NCI-H146 treated with DMSO at 0.1 percent for 48 hours (cell line): ENCODE data around the gene PCDHA12.
"Not testable (repeated sequence)": the region's sequence is repeated elsewhere in the genome, so short reads cannot be mapped to it uniquely, and the experiment has no call there.

Experiments
- DNase-seq: peaks from one replicate; lab custom pipeline; 2025; ENCODE audit not compliant: unreplicated experiment; lab: John Stamatoyannopoulos, UW

The PCDHA12 gene, protein sequence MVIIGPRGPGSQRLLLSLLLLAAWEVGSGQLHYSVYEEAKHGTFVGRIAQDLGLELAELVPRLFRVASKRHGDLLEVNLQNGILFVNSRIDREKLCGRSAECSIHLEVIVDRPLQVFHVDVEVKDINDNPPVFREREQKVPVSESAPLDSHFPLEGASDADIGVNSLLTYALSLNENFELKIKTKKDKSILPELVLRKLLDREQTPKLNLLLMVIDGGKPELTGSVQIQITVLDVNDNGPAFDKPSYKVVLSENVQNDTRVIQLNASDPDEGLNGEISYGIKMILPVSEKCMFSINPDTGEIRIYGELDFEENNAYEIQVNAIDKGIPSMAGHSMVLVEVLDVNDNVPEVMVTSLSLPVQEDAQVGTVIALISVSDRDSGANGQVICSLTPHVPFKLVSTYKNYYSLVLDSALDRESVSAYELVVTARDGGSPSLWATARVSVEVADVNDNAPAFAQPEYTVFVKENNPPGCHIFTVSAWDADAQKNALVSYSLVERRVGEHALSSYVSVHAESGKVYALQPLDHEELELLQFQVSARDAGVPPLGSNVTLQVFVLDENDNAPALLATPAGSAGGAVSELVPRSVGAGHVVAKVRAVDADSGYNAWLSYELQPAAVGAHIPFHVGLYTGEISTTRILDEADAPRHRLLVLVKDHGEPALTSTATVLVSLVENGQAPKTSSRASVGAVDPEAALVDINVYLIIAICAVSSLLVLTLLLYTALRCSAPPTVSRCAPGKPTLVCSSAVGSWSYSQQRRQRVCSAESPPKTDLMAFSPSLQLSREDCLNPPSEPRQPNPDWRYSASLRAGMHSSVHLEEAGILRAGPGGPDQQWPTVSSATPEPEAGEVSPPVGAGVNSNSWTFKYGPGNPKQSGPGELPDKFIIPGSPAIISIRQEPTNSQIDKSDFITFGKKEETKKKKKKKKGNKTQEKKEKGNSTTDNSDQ

DNA sequence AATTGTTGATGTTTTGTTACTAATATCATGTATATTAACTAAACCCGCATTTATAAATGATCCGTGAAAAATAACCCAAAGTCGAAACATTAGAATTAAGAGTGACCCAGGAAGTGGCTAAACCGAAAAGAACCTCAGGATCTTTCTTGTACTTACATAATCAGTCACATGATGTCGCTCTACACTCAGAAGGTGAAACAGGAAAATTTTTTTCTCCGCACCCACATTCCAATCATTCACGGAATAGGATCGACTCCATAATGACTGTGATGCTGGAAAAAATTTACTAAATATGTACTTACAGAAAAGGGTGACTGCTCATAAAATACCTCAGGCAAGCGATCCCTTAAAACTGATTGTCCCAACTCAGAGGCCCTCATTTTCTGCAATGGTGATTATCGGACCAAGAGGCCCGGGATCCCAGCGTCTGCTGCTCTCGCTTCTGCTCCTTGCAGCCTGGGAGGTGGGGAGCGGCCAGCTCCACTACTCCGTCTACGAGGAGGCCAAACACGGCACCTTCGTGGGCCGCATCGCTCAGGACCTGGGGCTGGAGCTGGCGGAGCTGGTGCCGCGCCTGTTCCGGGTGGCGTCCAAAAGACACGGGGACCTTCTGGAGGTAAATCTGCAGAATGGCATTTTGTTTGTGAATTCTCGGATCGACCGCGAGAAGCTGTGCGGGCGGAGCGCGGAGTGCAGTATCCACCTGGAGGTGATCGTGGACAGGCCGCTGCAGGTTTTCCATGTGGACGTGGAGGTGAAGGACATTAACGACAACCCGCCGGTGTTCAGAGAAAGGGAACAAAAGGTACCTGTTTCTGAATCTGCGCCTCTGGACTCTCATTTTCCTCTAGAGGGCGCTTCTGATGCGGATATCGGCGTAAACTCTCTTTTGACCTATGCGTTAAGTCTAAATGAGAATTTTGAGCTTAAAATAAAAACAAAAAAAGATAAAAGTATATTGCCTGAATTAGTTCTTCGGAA, at the start of gene PCDHA12:
TSS of gene PCDHA12 (plus strand) at position 224 of the 981 bp plus-strand sequence. CDS start at position 389, 165 bp downstream.
- no peak for DNase-seq

DNA sequence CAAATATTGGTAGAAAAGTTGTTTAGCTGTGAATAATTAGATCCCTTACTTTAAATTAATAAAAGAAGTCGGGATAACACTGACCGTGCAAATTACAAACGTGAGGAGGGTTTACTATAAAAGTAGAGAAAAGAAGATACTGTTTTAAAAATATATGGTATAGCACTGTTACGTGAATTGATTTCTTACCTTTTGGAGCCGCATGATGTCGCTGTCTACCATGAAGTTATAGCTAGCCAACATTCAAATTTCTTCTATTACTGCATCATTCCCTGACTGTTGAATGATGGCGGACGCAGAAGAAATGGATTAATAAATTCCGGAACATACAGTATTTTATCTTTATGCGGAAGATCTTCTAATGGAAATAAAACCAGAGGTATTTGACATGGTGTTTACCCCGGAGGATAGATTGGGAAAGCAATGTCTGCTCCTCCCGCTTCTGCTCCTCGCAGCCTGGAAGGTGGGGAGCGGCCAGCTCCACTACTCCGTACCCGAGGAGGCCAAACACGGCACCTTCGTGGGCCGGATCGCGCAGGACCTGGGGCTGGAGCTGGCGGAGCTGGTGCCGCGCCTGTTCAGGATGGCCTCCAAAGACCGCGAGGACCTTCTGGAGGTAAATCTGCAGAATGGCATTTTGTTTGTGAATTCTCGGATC, 47.3 kb upstream of the PCDHA12 start, which contains the start of gene PCDHA6:
TSS of gene PCDHA6 (plus strand) at position 257 of the 658 bp plus-strand sequence. CDS start at position 389, 132 bp downstream.
- no peak for DNase-seq

DNA sequence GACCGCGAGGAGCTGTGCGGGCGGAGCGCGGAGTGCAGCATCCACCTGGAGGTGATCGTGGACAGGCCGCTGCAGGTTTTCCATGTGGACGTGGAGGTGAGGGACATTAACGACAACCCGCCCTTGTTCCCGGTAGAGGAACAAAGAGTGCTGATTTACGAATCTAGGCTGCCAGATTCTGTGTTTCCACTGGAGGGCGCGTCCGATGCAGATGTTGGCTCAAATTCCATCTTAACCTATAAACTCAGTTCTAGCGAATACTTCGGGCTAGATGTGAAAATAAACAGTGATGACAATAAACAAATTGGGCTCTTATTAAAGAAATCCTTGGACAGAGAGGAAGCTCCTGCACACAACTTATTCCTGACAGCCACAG, 46.8 kb upstream of the PCDHA12 start:
- DNase-seq, result no peak

DNA sequence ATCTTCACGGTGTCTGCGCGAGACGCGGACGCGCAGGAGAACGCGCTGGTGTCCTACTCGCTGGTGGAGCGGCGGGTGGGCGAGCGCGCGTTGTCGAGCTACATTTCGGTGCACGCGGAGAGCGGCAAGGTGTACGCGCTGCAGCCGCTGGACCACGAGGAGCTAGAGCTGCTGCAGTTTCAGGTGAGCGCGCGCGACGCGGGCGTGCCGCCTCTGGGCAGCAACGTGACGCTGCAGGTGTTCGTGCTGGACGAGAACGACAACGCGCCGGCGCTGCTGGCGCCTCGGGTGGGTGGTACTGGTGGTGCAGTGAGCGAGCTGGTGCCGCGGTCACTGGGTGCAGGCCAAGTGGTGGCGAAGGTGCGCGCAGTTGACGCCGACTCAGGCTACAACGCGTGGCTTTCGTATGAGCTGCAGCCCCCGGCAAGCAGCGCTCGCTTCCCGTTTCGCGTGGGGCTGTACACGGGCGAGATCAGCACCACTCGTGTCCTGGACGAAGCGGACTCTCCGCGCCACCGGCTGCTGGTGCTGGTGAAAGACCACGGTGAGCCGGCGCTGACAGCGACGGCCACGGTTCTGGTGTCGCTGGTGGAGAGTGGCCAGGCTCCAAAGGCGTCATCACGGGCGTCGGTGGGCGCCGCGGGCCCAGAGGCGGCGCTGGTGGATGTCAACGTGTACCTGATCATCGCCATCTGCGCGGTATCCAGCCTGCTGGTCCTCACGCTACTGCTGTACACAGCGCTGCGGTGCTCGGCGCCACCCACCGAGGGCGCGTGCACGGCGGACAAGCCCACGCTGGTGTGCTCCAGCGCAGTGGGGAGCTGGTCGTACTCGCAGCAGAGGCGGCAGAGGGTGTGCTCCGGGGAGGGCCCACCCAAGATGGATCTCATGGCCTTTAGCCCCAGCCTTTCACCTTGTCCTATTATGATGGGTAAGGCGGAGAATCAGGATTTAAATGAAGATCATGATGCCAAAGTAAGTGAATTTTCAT, 45.3 kb upstream of the PCDHA12 start:
- DNase-seq, result not testable (repeated sequence)

DNA sequence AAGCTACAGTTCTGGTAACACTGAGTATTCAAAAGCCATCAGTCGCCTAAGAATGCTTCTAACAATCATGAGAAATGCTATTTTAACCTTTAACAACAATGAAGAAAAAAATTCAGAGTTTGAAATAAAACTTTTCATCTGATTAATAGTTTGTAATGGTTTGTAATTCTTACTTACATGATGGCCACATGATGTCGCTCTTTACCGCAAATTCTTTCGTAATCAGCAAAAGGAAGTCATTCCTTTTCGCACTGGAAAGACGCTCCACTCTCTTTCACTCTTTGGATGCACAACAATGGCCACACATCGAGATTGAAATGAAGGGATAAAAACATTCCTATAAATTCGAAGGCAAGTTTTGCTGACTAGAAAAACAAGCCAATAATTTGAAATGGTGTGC, 41.1 kb upstream of the PCDHA12 start, which contains the start of gene PCDHA7:
TSS of gene PCDHA7 (plus strand) at position 277 of the 400 bp plus-strand sequence. CDS start at position 392, 115 bp downstream.
- DNase-seq, result no peak

DNA sequence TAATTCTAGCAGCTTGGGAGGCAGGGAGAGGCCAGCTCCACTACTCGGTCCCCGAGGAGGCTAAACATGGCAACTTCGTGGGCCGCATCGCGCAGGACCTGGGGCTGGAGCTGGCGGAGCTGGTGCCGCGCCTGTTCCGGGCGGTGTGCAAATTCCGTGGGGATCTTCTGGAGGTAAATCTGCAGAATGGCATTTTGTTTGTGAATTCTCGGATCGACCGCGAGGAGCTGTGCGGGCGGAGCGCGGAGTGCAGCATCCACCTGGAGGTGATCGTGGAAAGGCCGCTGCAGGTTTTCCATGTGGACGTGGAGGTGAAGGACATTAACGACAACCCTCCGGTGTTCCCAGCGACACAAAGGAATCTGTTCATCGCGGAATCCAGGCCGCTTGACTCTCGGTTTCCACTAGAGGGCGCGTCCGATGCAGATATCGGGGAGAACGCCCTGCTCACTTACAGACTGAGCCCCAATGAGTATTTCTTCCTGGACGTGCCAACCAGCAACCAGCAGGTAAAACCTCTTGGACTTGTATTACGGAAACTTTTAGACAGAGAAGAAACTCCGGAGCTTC, 40.6 kb upstream of the PCDHA12 start:
- DNase-seq, result not testable (repeated sequence)

DNA sequence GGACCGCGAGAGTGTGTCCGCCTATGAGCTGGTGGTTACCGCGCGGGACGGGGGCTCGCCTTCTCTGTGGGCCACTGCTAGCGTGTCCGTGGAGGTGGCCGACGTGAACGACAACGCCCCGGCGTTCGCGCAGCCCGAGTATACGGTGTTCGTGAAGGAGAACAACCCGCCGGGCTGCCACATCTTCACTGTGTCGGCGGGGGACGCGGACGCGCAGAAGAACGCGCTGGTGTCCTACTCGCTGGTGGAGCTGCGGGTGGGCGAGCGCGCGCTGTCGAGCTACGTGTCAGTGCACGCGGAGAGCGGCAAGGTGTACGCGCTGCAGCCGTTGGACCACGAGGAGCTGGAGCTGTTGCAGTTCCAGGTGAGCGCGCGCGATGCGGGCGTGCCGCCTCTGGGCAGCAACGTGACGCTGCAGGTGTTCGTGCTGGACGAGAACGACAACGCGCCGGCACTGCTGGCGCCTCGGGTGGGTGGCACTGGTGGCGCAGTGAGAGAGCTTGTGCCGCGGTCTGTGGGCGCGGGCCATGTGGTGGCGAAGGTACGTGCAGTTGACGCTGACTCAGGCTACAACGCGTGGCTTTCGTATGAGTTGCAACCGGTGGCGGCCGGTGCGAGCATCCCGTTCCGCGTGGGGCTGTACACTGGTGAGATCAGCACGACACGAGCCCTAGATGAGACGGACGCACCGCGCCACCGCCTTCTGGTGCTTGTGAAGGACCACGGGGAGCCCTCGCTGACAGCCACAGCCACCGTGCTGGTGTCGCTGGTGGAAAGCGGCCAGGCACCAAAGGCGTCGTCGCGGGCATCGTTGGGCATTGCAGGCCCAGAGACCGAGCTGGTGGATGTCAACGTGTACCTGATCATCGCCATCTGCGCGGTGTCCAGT, 39.2 kb upstream of the PCDHA12 start:
- no peak for DNase-seq

DNA sequence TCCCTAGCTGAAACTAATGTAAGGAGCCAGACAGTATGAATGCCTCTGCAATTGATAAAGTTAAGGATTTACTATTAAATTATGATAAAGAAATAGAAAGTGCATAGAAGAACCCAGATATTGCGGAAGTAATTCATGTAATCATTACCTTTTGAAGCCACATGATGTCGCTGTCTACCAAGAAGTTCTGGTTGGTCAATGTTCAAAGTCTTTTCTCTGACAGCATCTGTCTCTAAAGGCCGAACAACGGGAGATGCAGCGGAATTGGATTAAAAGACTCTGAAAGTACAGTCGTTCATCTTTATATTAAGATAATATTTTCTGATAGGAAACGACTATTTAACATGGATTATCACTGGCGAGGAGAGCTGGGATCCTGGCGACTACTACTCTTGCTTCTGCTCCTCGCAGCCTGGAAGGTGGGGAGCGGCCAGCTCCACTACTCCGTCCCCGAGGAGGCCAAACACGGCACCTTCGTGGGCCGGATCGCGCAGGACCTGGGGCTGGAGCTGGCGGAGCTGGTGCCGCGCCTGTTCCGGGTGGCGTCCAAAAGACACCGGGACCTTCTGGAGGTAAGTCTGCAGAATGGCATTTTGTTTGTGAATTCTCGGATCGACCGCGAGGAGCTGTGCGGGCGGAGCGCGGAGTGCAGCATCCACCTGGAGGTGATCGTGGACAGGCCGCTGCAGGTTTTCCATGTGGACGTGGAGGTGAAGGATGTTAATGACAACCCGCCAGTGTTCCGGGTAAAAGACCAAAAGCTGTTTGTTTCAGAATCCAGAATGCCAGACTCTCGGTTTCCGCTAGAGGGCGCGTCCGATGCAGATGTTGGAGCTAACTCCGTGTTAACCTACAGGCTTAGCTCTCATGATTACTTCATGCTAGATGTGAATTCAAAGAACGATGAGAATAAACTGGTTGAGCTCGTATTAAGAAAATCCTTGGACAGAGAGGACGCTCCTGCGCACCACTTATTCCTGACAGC, 33.8 kb upstream of the PCDHA12 start, which contains the start of gene PCDHA8:
TSS of gene PCDHA8 (plus strand) at position 210 of the 985 bp plus-strand sequence. CDS start at position 345, 135 bp downstream.
- no peak for DNase-seq

DNA sequence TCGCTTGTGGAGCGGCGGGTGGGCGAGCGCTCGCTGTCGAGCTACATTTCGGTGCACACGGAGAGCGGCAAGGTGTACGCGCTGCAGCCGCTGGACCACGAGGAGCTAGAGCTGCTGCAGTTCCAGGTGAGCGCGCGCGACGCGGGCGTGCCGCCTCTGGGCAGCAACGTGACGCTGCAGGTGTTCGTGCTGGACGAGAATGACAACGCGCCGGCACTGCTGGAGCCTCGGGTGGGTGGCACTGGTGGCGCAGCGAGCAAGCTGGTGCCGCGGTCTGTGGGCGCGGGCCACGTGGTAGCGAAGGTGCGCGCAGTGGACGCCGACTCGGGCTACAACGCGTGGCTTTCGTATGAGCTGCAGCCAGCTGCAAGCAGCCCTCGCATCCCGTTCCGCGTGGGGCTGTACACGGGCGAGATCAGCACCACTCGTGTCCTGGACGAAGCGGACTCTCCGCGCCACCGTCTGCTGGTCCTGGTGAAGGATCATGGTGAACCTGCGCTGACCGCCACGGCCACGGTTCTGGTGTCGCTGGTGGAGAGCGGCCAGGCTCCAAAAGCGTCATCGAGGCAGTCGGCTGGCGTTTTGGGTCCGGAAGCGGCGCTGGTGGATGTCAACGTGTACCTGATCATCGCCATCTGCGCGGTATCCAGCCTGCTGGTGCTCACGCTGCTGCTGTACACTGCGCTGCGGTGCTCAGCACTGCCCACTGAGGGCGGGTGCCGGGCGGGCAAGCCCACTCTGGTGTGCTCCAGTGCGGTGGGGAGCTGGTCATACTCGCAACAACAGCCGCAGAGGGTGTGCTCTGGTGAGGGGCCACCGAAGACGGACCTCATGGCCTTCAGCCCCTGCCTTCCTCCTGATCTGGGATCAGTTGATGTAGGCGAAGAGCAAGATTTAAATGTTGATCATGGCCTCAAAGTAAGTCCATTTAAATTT, 32.0 kb upstream of the PCDHA12 start:
- DNase-seq, result no peak

DNA sequence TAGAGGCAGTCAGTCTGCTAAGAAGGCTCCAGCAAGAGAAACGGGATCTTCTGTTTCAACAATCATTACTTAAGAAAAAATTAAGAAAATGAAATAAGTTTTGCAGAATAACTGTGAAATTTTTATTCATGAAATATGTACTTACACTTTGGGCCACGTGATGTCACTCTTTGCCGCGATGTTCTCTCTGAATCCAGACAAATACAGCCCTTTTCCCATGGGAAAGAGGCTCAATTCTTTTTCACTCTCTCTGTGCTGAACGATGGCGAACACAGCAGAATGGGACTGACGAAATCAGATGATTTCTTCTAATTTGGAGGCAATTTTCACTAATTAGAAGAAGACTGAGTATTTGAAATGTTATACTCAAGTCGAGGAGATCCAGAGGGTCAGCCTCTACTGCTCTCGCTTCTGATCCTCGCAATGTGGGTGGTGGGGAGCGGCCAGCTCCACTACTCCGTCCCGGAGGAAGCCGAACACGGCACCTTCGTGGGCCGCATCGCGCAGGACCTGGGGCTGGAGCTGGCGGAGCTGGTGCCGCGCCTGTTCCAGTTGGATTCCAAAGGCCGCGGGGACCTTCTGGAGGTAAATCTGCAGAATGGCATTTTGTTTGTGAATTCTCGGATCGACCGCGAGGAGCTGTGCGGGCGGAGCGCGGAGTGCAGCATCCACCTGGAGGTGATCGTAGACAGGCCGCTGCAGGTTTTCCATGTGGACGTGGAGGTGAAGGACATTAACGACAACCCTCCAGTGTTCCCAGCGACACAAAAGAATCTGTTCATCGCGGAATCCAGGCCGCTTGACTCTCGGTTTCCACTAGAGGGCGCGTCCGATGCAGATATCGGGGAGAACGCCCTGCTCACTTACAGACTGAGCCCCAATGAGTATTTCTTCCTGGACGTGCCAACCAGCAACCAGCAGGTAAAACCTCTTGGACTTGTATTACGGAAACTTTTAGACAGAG, 26.7 kb upstream of the PCDHA12 start, which contains the start of gene PCDHA9:
TSS of gene PCDHA9 (plus strand) at position 244 of the 964 bp plus-strand sequence. CDS start at position 358, 114 bp downstream.
- DNase-seq, result not testable (repeated sequence)

DNA sequence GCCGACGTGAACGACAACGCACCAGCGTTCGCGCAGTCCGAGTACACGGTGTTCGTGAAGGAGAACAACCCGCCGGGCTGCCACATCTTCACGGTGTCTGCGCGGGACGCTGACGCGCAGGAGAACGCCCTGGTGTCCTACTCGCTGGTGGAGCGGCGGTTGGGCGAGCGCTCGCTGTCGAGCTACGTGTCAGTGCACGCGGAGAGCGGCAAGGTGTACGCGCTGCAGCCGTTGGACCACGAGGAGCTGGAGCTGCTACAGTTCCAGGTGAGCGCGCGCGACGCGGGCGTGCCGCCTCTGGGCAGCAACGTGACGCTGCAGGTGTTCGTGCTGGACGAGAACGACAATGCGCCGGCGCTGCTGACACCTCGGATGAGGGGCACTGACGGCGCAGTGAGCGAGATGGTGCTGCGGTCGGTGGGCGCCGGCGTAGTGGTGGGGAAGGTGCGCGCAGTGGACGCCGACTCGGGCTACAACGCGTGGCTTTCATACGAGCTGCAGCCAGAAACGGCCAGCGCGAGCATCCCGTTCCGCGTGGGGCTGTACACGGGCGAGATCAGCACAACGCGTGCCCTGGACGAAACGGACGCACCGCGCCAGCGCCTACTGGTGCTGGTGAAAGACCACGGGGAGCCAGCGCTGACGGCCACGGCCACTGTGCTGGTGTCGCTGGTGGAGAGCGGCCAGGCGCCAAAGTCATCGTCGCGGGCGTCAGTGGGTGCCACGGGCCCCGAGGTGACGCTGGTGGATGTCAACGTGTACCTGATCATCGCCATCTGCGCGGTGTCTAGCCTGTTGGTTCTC, 25.1 kb upstream of the PCDHA12 start:
- not testable (repeated sequence) for DNase-seq

DNA sequence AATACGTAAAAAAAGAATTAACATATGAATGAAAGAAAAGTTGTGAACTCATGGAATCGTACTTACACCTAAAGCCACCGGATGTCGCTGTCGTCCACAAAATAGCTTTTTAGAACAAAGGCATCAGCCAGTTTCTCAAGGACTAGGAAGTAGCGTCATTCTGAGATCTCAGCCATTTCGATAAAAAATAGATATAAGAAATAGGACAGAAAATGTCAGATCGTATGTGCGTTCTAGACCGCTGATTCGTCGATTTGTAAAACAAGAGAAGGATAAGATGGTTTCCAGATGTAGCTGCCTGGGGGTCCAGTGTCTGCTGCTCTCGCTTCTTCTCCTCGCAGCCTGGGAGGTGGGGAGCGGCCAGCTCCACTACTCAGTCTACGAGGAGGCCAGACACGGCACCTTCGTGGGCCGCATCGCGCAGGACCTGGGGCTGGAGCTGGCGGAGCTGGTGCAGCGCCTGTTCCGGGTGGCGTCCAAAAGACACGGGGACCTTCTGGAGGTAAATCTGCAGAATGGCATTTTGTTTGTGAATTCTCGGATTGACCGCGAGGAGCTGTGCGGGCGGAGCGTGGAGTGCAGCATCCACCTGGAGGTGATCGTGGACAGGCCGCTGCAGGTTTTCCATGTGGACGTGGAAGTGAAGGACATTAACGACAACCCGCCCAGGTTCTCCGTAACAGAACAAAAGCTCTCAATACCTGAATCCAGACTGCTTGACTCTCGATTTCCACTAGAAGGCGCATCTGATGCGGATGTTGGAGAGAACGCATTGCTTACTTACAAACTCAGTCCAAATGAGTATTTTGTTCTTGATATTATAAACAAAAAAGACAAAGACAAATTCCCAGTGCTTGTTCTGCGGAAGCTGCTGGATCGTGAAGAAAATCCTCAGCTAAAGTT, 19.1 kb upstream of the PCDHA12 start, which contains the start of gene PCDHA10:
TSS of gene PCDHA10 (plus strand) at position 126 of the 903 bp plus-strand sequence. CDS start at position 278, 152 bp downstream.
- no peak for DNase-seq
